Body of pancreas (tissue), 4 donors: Measurements from ENCODE around the gene RASGEF1C.

Experiments
- CTCF ChIP-seq, 7 experiments: fragments of 450-650 bp in 4 of 7; fragments of 200-600 bp in 3 of 7; sonication (generic) in 3 of 7; IDR thresholded peaks; one replicate each; pipeline ENCODE4 v1.5.1; 2016 to 2019; ENCODE audit warnings: antibody characterized with exemption in 7 of 7
- POLR2A ChIP-seq, 3 donors: fragments of 450-650 bp; IDR thresholded peaks; one replicate each; pipeline ENCODE4 v1.6.1; 2016; ENCODE audit warnings: antibody characterized with exemption in 3 of 3, mild to moderate bottlenecking in 2 of 3

- TF ChIP-seq POLR2A (IDR thresholded peaks at IDR 0.05) (no peak), CTCF (IDR thresholded peaks at IDR 0.05) (no peak)
Measured at GRCh38 chr5:180072256-180072548, 136.8 kb downstream of the RASGEF1C start.
